Esophagus muscularis mucosa (tissue), 4 donors: ENCODE data around the gene KIAA0513. TPM values are rescaled to one million over a fixed set of nuclear protein-coding genes. Genes with fewer than 3 reads are reported as not detected.

Experiments
- DNase-seq: peaks from one replicate; pipeline ENCODE4 v3.0.0-alpha.2; 2017; ENCODE audit errors: extremely low spot score
- H3K27ac ChIP-seq, 4 donors: fragments of 200-600 bp; sonication (generic); replicated peaks in 1 of 4; 1 replicate in 3 of 4; 2 replicates in 1 of 4; pipeline ENCODE4 v1.5.1; 2016 to 2019; ENCODE audit warnings: mild to moderate bottlenecking in 1 of 4
- H3K27me3 ChIP-seq, 4 donors: fragments of 200-600 bp; sonication (generic); one replicate each; pipeline versions ENCODE4 v1.5.1 to v1.6.0; 2016 to 2019
- H3K36me3 ChIP-seq, 4 donors: fragments of 200-600 bp; sonication (generic); one replicate each; pipeline ENCODE4 v1.5.1; 2016 to 2019
- H3K4me1 ChIP-seq, 4 donors: fragments of 200-600 bp; sonication (generic); one replicate each; pipeline ENCODE4 v1.5.1; 2016 to 2019
- H3K4me3 ChIP-seq, 4 donors: fragments of 200-600 bp; sonication (generic); 1 replicate in 2 of 4; 2 replicates in 2 of 4; pipeline ENCODE4 v1.5.1; 2016 to 2019; ENCODE audit warnings: mild to moderate bottlenecking in 4 of 4, moderate library complexity in 1 of 4
- H3K9me3 ChIP-seq, 4 donors: fragments of 200-600 bp; sonication (generic); 1 replicate in 3 of 4; 2 replicates in 1 of 4; pipeline ENCODE4 v1.5.1; 2016 to 2019
- CTCF ChIP-seq, 3 experiments: fragments of 200-600 bp in 2 of 3; fragments of 450-650 bp in 1 of 3; sonication (generic) in 2 of 3; IDR thresholded peaks; one replicate each; pipeline ENCODE4 v1.5.1; 2017 to 2019; ENCODE audit warnings: antibody characterized with exemption in 3 of 3, mild to moderate bottlenecking in 2 of 3, moderate library complexity in 1 of 3
- EP300 ChIP-seq: sonication (generic); formaldehyde crosslinking; IDR thresholded peaks from one replicate; pipeline ENCODE4 v1.6.1; 2017; ENCODE audit warnings: antibody characterized with exemption
- POLR2A ChIP-seq: fragments of 450-650 bp; IDR thresholded peaks from one replicate; pipeline ENCODE4 v1.6.1; 2017; ENCODE audit warnings: antibody characterized with exemption, moderate library complexity, mild to moderate bottlenecking, low read depth
- POLR2AphosphoS5 ChIP-seq, 2 donors: sonication (generic); formaldehyde crosslinking; IDR thresholded peaks; one replicate each; pipeline ENCODE4 v1.6.1; 2017; ENCODE audit warnings: antibody characterized with exemption in 2 of 2
- WGBS: methylation state at CpG from one replicate; pipeline ENCODE4 v1.1.5; 2018; 5-methylcytosine and 5-hydroxymethylcytosine counted together
- intact Hi-C: fragments of 100-400 bp; cut with DNase I; formaldehyde crosslinking; loops from one replicate; pipeline ENCODE4 v1.15.1; 2023
- total RNA-seq, 4 donors: library from RNA; depleted of rRNA; stranded (reverse); fragments of >200 nt; gene quantifications; one replicate each; pipeline versions ENCODE4 v1.1.0 to v1.2.1, GENCODE V29; 2016

Gene KIAA0513
- total RNA-seq, 4 donors from 2014 or later, result 16.4 to 28.8 (median 23.4) TPM

DNA sequence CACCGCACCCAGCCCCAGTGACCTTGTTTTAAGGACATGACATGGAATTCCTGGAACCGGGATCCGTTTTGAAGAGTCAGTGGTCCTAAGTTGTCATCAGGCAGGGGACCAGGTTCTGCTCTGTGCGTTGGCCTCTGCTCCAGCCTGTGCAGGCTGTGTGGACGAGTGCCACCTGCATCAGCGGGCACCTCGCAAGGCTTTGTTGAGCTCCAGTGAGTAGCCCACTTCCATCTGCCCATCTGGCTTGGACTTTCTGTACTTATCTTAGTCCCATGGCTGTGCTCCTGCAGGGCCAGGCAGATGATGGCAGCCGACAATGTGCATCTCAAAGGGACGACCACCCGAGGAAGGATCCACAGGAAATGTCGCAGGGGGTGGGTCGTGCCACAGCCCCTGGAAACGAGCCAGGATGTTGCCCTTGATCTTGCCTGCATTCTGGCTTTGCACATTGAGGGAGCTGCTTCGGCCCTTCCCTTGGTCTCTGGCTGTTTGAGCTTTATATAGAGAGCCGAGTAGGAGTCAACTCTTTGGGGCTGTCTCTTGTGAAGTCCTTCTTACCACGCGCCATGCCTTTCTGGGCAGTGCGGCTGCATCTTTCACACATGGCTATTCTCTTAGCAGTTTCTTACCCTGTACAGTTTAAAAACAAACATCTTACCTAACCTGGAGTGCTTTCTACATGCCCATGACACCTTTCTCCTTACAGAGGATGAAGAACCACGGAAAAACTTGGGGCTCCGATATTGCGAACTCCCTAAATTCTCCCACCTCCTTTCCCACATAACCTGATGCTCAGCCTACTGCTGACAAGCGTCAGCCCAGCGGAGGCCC is 18.3 kb downstream of the KIAA0513 start:
- H3K36me3 ChIP-seq, result peaks cover 0 to 6% (median 2%) of the 10 kb centered on the region in 4 donors
- H3K4me3 ChIP-seq, result no peak overlapping the region
- TF ChIP-seq EP300 (no peak), CTCF (IDR thresholded peaks at IDR 0.05) (no peak), POLR2AphosphoS5 (IDR thresholded peaks at IDR 0.05) (no peak), POLR2A (no peak)
- 89% methylated on average over 21 of the region's 23 CpGs for WGBS
- H3K27ac ChIP-seq, result no peak overlapping the region
- H3K9me3 ChIP-seq, result no peaks in the 10 kb centered on the region
- intact Hi-C loops, result no loop called here
- no peaks in the 10 kb centered on the region for H3K27me3 ChIP-seq
- H3K4me1 ChIP-seq, result peaks cover 0 to 10% (median 5%) of the 10 kb centered on the region in 4 donors
- no peak for DNase-seq

GRCh38 chr16:85046472-85046916 is 18.9 kb downstream of the KIAA0513 start:
- 82% methylated on average over 8 of the region's 8 CpGs for WGBS
- H3K27ac ChIP-seq, result no peak overlapping the region
- TF ChIP-seq POLR2A (no peak), EP300 (no peak), POLR2AphosphoS5 (IDR thresholded peaks at IDR 0.05) (no peak), CTCF (IDR thresholded peaks at IDR 0.05) (no peak)
- H3K4me1 ChIP-seq, result peaks cover 0 to 10% (median 5%) of the 10 kb centered on the region in 4 donors
- no peak overlapping the region for H3K4me3 ChIP-seq
- peaks cover 0 to 6% (median 2%) of the 10 kb centered on the region in 4 donors for H3K36me3 ChIP-seq
- DNase-seq, result no peak
- intact Hi-C loops, result no loop called here
- H3K9me3 ChIP-seq, result no peaks in the 10 kb centered on the region
- H3K27me3 ChIP-seq, result no peaks in the 10 kb centered on the region

GRCh38 chr16:85046931-85047866 is 19.6 kb downstream of the KIAA0513 start:
- Histone ChIP-seq H3K9me3 (no peaks in the 10 kb centered on the region), H3K4me1 (peaks cover 0 to 9% (median 5%) of the 10 kb centered on the region in 4 donors), H3K36me3 (peaks cover 0 to 6% (median 2%) of the 10 kb centered on the region in 4 donors), H3K27me3 (no peaks in the 10 kb centered on the region), H3K27ac (no peak overlapping the region), H3K4me3 (no peak overlapping the region)
- TF ChIP-seq POLR2AphosphoS5 (IDR thresholded peaks at IDR 0.05), result no peak
- TF ChIP-seq EP300, result no peak
- no peak for TF ChIP-seq POLR2A
- TF ChIP-seq CTCF (IDR thresholded peaks at IDR 0.05), result no peak
- 81% methylated on average over 20 of the region's 20 CpGs for WGBS
- DNase-seq, result no peak
- intact Hi-C loops, result no loop called here

DNA sequence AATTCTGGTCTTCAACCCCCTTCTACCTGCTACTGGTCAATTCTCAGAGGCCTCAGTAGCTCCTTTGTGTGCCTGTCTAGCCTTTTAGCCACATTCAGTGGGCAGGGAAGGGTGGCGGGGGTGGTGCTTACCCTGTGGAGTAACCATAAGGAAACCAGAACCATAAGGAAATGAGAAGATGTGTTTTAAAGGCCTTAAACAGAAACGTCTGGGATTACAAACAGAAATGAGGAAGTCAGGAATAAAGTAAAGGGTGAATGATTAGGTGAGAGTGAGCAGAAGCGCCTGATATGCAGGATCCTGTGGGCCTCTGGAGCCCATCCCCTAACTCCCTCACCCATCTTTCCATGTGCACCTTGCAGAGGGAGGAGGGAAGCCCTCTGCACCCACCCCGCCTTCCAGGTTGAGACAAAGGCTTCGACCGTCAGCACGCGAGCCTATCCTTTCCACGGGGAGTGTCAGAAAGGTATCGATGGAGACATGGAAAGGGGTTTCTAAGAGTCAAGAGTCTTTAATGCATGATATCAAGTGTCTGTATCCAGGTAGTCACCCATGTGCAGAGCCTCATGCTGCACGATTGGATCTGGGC is 20.4 kb downstream of the KIAA0513 start:
- Histone ChIP-seq H3K9me3 (no peaks in the 10 kb centered on the region), H3K27ac (no peak overlapping the region), H3K4me1 (peaks cover 0 to 6% (median 3%) of the 10 kb centered on the region in 4 donors), H3K27me3 (no peaks in the 10 kb centered on the region), H3K4me3 (no peak overlapping the region), H3K36me3 (peaks cover 0 to 6% (median 2%) of the 10 kb centered on the region in 4 donors)
- TF ChIP-seq CTCF (IDR thresholded peaks at IDR 0.05) (no peak), POLR2AphosphoS5 (IDR thresholded peaks at IDR 0.05) (no peak), POLR2A (no peak), EP300 (no peak)
- WGBS, result 86% methylated on average over 11 of the region's 11 CpGs
- intact Hi-C loops, result no loop called here
- DNase-seq, result no peak
